Measurements from ENCODE around the gene HSH2D. TPM values are rescaled to one million over a fixed set of nuclear protein-coding genes. Genes with fewer than 3 reads are reported as not detected.

HSH2D gene
- total and polyA plus RNA-seq, 2 of the 13 experiments (the other 11 are each of a cell fraction or from before 2014, with no cell fraction given) = 0.69 to 3.2 TPM

- TF ChIP-seq, protein P1, sequence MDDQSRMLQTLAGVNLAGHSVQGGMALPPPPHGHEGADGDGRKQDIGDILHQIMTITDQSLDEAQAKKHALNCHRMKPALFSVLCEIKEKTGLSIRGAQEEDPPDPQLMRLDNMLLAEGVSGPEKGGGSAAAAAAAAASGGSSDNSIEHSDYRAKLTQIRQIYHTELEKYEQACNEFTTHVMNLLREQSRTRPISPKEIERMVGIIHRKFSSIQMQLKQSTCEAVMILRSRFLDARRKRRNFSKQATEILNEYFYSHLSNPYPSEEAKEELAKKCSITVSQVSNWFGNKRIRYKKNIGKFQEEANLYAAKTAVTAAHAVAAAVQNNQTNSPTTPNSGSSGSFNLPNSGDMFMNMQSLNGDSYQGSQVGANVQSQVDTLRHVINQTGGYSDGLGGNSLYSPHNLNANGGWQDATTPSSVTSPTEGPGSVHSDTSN (CRISPR knock-in tag; IDR thresholded peaks at IDR 0.05; ENCODE audit: borderline replicate concordance) = peak; percentile 94; the same call in 1 of the 2 replicates
- TF ChIP-seq ZFP82 (CRISPR knock-in tag; IDR thresholded peaks at IDR 0.05; ENCODE audit: borderline replicate concordance) (no peak), ZBTB38 (CRISPR knock-in tag; IDR thresholded peaks at IDR 0.05) (peak; percentile 68; the same call in 1 of the 2 replicates), ZNF563 (CRISPR knock-in tag; IDR thresholded peaks at IDR 0.05) (peak; percentile 67; the same call in 1 of the 2 replicates), PAWR (CRISPR knock-in tag; IDR thresholded peaks at IDR 0.05; ENCODE audit: borderline replicate concordance) (no peak), ZNF232 (CRISPR knock-in tag; IDR thresholded peaks at IDR 0.05; ENCODE audit: borderline replicate concordance) (peak; percentile 44; the same call in 1 of the 2 replicates), SIN3B (IDR thresholded peaks at IDR 0.05; ENCODE audit: low read length) (0 out of 2 replicates have a peak, but pooled peaks have one; percentile 5), HNRNPH1 (optimal IDR thresholded peaks at IDR 0.05; ENCODE audit: low read depth, low read length) (no peak), CAMTA2 (CRISPR knock-in tag; IDR thresholded peaks at IDR 0.05; ENCODE audit: borderline replicate concordance) (0 out of 2 replicates have a peak, but pooled peaks have one; percentile 50), ZBTB46 (CRISPR knock-in tag; IDR thresholded peaks at IDR 0.05; ENCODE audit: borderline replicate concordance) (no peak), KDM2A (CRISPR knock-in tag; IDR thresholded peaks at IDR 0.05; ENCODE audit: borderline replicate concordance, low read depth) (peak; percentile 41; the same call in 1 of the 2 replicates), ZNF839 (CRISPR knock-in tag; IDR thresholded peaks at IDR 0.05; ENCODE audit: borderline replicate concordance) (no peak), HDAC6 (IDR thresholded peaks at IDR 0.05; ENCODE audit: low read depth, low read length) (no peak), RNF2 (conservative IDR thresholded peaks at IDR 0.05; ENCODE audit: low read depth) (0 out of 2 replicates have a peak, but pooled peaks have one; percentile 48), ZNF746 (CRISPR knock-in tag; IDR thresholded peaks at IDR 0.05) (no peak), POLR2G (IDR thresholded peaks at IDR 0.05; ENCODE audit: low read depth, low read length) (no peak), ZNF362 (CRISPR knock-in tag; IDR thresholded peaks at IDR 0.05; ENCODE audit: borderline replicate concordance) (peak; percentile 43; the same call in 1 of the 2 replicates), SIX1 (CRISPR knock-in tag; IDR thresholded peaks at IDR 0.05; ENCODE audit: borderline replicate concordance) (peak; percentile 36; the same call in 1 of the 2 replicates)
- TF ChIP-seq, protein P2, sequence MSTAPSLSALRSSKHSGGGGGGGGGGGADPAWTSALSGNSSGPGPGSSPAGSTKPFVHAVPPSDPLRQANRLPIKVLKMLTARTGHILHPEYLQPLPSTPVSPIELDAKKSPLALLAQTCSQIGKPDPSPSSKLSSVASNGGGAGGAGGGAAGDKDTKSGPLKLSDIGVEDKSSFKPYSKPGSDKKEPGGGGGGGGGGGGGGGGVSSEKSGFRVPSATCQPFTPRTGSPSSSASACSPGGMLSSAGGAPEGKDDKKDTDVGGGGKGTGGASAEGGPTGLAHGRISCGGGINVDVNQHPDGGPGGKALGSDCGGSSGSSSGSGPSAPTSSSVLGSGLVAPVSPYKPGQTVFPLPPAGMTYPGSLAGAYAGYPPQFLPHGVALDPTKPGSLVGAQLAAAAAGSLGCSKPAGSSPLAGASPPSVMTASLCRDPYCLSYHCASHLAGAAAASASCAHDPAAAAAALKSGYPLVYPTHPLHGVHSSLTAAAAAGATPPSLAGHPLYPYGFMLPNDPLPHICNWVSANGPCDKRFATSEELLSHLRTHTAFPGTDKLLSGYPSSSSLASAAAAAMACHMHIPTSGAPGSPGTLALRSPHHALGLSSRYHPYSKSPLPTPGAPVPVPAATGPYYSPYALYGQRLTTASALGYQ (CRISPR knock-in tag; IDR thresholded peaks at IDR 0.05) = no peak; the same call in 1 of the 2 replicates
- TF ChIP-seq, protein P3, sequence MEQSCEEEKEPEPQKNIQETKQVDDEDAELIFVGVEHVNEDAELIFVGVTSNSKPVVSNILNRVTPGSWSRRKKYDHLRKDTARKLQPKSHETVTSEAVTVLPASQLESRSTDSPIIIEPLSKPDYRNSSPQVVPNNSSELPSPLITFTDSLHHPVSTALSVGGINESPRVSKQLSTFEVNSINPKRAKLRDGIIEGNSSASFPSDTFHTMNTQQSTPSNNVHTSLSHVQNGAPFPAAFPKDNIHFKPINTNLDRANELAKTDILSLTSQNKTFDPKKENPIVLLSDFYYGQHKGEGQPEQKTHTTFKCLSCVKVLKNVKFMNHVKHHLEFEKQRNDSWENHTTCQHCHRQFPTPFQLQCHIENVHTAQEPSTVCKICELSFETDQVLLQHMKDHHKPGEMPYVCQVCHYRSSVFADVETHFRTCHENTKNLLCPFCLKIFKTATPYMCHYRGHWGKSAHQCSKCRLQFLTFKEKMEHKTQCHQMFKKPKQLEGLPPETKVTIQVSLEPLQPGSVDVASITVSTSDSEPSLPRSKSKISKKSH (CRISPR knock-in tag; IDR thresholded peaks at IDR 0.05; ENCODE audit: borderline replicate concordance) = peak; percentile 41; the same call in 1 of the 2 replicates
Measured at GRCh38 chr19:16111160-16111908, 32.2 kb upstream of the HSH2D start, which contains the start of gene RAB8A (continued).
